ENCODE data around the gene ARHGEF28. TPM values are rescaled to one million over a fixed set of nuclear protein-coding genes. Genes with fewer than 3 reads are reported as not detected.

The ARHGEF28 gene
- total RNA-seq, 4 donors from 2014 or later: 0.52 to 1.2 (median 0.98) TPM

DNA sequence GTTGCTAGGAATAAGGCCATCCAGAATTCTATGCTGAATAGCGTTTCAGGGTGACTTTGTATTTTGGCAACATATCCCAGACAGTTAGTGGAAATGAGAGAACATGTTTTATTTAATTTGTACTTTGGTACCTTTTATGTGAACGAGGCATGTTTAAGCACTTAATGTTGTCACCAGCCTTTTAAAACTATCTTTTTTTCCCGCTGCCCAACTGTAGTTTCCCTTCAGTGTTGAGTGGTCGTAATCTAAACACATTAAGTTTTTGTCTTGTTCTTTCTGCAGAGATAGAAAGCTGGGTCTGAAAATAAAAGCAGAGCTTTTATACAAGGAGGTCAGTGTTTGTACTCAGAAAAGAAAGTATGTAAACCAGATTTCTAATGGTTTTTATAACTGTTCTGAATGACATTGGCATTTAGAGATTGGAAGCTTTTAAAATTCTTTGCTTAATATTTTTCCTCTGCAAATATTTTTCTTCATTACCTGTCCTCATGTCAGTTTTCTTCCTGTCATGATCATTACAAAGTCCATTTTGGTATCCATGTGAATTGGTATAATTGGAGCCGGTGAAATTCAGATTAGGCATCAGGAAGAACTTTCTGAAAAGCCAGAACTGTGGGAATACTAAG lies 100.7 kb downstream of the ARHGEF28 start:
- Histone ChIP-seq H3K27me3 (no peaks in the 10 kb centered on the region), H3K36me3 (no peaks in the 10 kb centered on the region), H3K4me1 (no peaks in the 10 kb centered on the region), H3K27ac (no peak overlapping the region), H3K9me3 (no peaks in the 10 kb centered on the region), H3K4me3 (no peak overlapping the region)
- TF ChIP-seq, protein P1, sequence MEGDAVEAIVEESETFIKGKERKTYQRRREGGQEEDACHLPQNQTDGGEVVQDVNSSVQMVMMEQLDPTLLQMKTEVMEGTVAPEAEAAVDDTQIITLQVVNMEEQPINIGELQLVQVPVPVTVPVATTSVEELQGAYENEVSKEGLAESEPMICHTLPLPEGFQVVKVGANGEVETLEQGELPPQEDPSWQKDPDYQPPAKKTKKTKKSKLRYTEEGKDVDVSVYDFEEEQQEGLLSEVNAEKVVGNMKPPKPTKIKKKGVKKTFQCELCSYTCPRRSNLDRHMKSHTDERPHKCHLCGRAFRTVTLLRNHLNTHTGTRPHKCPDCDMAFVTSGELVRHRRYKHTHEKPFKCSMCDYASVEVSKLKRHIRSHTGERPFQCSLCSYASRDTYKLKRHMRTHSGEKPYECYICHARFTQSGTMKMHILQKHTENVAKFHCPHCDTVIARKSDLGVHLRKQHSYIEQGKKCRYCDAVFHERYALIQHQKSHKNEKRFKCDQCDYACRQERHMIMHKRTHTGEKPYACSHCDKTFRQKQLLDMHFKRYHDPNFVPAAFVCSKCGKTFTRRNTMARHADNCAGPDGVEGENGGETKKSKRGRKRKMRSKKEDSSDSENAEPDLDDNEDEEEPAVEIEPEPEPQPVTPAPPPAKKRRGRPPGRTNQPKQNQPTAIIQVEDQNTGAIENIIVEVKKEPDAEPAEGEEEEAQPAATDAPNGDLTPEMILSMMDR (IDR thresholded peaks at IDR 0.05 in 4 of 5, conservative IDR thresholded peaks at IDR 0.05 in 1 of 5): no peak
- no peak for TF ChIP-seq POLR2A (IDR thresholded peaks at IDR 0.05)
- intact Hi-C loops (cut with DNase I; ENCODE audit: low total_unique reads): no loop called here
- DNase-seq: no peak
- in situ Hi-C loops (cut with MboI; ENCODE audit: low sequenced_read_pairs in 4 of 4): no loop called here
- no peak for ATAC-seq

DNA sequence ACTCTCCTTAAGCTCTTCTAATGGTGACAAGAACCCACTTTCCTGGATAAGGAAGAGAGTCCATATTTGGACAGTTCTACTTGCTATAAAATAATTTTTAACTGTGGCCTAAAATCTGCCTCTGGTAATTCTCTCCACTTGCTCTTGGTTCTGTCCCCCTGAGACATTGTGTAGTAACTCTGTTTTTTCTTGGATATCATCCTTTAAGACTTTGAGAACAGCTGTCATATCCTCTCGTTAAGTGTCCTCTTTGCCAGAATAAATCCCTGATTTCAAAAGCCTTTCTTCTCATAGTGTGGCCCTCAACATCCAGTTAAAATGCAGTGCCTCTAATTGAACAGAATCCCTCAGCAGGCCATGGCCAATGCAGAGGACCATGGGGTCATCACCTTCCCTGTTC lies 101.5 kb downstream of the ARHGEF28 start:
- no peaks in the 10 kb centered on the region for H3K36me3 ChIP-seq
- DNase-seq (no peak), ATAC-seq (no peak)
- H3K27ac ChIP-seq: no peak overlapping the region
- no peak overlapping the region for H3K4me3 ChIP-seq
- TF ChIP-seq POLR2A (IDR thresholded peaks at IDR 0.05): no peak
- TF ChIP-seq, protein P1 (IDR thresholded peaks at IDR 0.05 in 4 of 5, conservative IDR thresholded peaks at IDR 0.05 in 1 of 5): no peak
- no peaks in the 10 kb centered on the region for H3K9me3 ChIP-seq
- in situ Hi-C loops (cut with MboI; ENCODE audit: low sequenced_read_pairs in 4 of 4) (no loop called here), intact Hi-C loops (cut with DNase I; ENCODE audit: low total_unique reads) (no loop called here)
- no peaks in the 10 kb centered on the region for H3K4me1 ChIP-seq
- no peaks in the 10 kb centered on the region for H3K27me3 ChIP-seq

DNA sequence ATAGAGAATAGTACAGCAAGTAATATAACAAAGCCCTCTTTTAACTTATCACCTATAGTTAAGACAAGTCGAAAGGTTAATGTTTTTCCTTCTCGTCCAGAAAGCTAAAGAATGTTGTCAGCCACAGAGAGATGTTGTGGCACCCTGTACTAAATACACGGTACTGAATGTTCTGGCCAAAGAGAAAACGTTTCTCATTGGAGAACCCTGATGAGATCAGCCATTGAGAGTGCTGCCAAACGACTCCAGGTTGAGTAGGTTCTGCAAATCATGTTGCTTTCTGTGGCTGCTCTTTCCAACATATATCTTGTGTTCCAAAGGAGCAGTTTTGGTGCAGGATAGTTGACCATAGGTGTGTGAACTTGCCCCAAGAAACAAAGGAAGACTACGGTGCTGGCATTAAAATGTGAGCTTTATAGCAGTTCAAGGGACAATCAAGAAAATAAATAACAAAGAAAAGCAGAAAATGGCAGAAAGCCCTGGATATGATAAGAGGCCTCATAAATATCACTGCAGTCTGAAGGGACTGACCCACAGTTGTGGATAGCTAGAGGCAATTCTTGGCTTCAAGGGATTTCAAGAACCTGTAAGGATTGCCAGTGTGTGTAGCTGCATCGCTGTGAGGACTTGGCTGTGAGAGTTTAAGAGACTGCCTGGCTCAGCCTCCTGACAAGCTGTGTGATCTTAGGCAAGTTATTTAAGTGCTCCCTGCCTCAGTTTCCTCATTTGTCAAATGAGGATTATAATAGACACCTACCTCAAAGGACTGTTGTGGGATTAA lies 102.7 kb downstream of the ARHGEF28 start:
- in situ Hi-C loops (cut with MboI; ENCODE audit: low sequenced_read_pairs in 4 of 4) (no loop called here), intact Hi-C loops (cut with DNase I; ENCODE audit: low total_unique reads) (no loop called here)
- no peaks in the 10 kb centered on the region for H3K4me1 ChIP-seq
- no peak for ATAC-seq
- no peaks in the 10 kb centered on the region for H3K36me3 ChIP-seq
- no peak for DNase-seq
- no peak overlapping the region for H3K27ac ChIP-seq
- no peaks in the 10 kb centered on the region for H3K27me3 ChIP-seq
- H3K9me3 ChIP-seq: no peaks in the 10 kb centered on the region
- no peak overlapping the region for H3K4me3 ChIP-seq
- TF ChIP-seq POLR2A (IDR thresholded peaks at IDR 0.05): no peak

DNA sequence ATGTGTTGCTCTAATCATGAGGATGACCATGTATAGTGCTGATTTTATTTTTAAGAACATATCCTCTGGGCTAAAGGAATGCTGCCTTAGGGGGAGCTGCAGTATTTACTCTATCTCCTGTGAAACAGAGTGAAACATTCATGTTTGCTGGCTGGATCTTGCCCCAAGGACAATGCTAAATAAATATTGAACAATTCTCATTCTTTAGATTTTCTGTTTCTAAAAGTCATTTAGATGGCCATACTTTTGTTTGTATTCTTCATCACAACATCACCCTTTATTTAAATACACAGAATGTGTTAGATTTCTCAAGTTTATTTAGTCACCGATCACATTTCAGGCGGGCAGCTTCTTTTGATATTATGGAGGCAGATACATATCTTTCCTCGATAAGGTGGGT lies 103.3 kb downstream of the ARHGEF28 start:
- DNase-seq (no peak), ATAC-seq (no peak)
- Histone ChIP-seq H3K4me1 (no peaks in the 10 kb centered on the region), H3K9me3 (no peaks in the 10 kb centered on the region), H3K27ac (no peak overlapping the region), H3K4me3 (no peak overlapping the region), H3K36me3 (no peaks in the 10 kb centered on the region), H3K27me3 (no peaks in the 10 kb centered on the region)
- intact Hi-C loops (cut with DNase I; ENCODE audit: low total_unique reads) (no loop called here), in situ Hi-C loops (cut with MboI; ENCODE audit: low sequenced_read_pairs in 4 of 4) (no loop called here)
- TF ChIP-seq, protein P1 (IDR thresholded peaks at IDR 0.05 in 4 of 5, conservative IDR thresholded peaks at IDR 0.05 in 1 of 5): no peak
- TF ChIP-seq POLR2A (IDR thresholded peaks at IDR 0.05): no peak

DNA sequence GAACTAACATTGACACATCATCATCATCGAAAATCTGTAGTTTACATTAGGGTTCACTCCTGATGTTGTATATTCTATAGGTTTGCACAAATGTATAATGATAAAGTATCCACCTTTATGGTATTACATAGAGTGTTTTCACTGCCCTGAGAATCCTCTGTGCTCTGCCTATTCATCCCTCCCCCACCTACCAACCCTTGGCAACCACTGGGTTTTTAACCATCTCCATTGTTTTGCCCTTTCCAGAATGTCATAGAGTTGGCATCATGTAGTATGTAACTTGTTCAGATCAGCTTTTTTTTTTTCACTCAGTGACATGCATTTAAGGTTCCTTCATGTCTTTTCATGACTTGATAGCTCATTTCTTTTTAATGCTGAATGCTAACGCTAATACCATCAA lies 106.0 kb downstream of the ARHGEF28 start:
- H3K4me3 ChIP-seq: no peak overlapping the region
- no peak for TF ChIP-seq POLR2A (IDR thresholded peaks at IDR 0.05)
- TF ChIP-seq, protein P1 (IDR thresholded peaks at IDR 0.05 in 4 of 5, conservative IDR thresholded peaks at IDR 0.05 in 1 of 5): no peak
- no peaks in the 10 kb centered on the region for H3K36me3 ChIP-seq
- H3K4me1 ChIP-seq: no peaks in the 10 kb centered on the region
- DNase-seq: no peak
- no peaks in the 10 kb centered on the region for H3K27me3 ChIP-seq
- in situ Hi-C loops (cut with MboI; ENCODE audit: low sequenced_read_pairs in 4 of 4) (no loop called here), intact Hi-C loops (cut with DNase I; ENCODE audit: low total_unique reads) (no loop called here)
- no peak for ATAC-seq
- no peaks in the 10 kb centered on the region for H3K9me3 ChIP-seq
- H3K27ac ChIP-seq: no peak overlapping the region
